Inflammatory macrophage treated with lipopolysaccharide for 4 hours (primary cell): ENCODE measurements around the gene CDC16.
"Not testable (repeated sequence)": the region's sequence is repeated elsewhere in the genome, so short reads cannot be mapped to it uniquely, and the experiment has no call there.

Experiments
- DNase-seq: peaks from one replicate; pipeline ENCODE4 v3.0.0-alpha.2; 2020

Gene CDC16

GRCh38 chr13:114228176-114228575, 6.5 kb upstream of the CDC16 start:
- no peak for DNase-seq

- DNase-seq = peak; percentile 71
Measured at GRCh38 chr13:114229506-114229905, 5.2 kb upstream of the CDC16 start.

GRCh38 chr13:114230117-114230516, 4.6 kb upstream of the CDC16 start:
- DNase-seq = peak; percentile 65

GRCh38 chr13:114230575-114230974, 4.1 kb upstream of the CDC16 start:
- no peak for DNase-seq

GRCh38 chr13:114231886-114232285, 2.8 kb upstream of the CDC16 start:
- no peak for DNase-seq

- no peak for DNase-seq
Measured at GRCh38 chr13:114234266-114234644, 442 bp upstream of the CDC16 start.

- no peak for DNase-seq
Measured at GRCh38 chr13:114235697-114236096, 1.0 kb downstream of the CDC16 start.

- no peak for DNase-seq
Measured at GRCh38 chr13:114236227-114236626, 1.5 kb downstream of the CDC16 start.

- DNase-seq = no peak
Measured at GRCh38 chr13:114237415-114238112, 2.9 kb downstream of the CDC16 start.

GRCh38 chr13:114241918-114242317, 7.2 kb downstream of the CDC16 start:
- DNase-seq = no peak

- DNase-seq = no peak
Measured at GRCh38 chr13:114243971-114244370, 9.3 kb downstream of the CDC16 start.

- no peak for DNase-seq
Measured at GRCh38 chr13:114244637-114245036, 9.9 kb downstream of the CDC16 start.

- no peak for DNase-seq
Measured at GRCh38 chr13:114248011-114248410, 13.3 kb downstream of the CDC16 start.

GRCh38 chr13:114249077-114249476, 14.4 kb downstream of the CDC16 start:
- no peak for DNase-seq

- DNase-seq = not testable (repeated sequence)
Measured at GRCh38 chr13:114251639-114252440, 17.1 kb downstream of the CDC16 start.

GRCh38 chr13:114256547-114256946, 21.9 kb downstream of the CDC16 start:
- DNase-seq = peak; percentile 25

GRCh38 chr13:114257014-114257413, 22.3 kb downstream of the CDC16 start:
- DNase-seq = no peak

- DNase-seq = no peak
Measured at GRCh38 chr13:114258589-114258988, 23.9 kb downstream of the CDC16 start.

- no peak for DNase-seq
Measured at GRCh38 chr13:114259374-114259773, 24.7 kb downstream of the CDC16 start.

- no peak for DNase-seq
Measured at GRCh38 chr13:114259974-114260373, 25.3 kb downstream of the CDC16 start.

- DNase-seq = no peak
Measured at GRCh38 chr13:114260814-114261213, 26.1 kb downstream of the CDC16 start.

GRCh38 chr13:114261328-114261965, 26.8 kb downstream of the CDC16 start:
- no peak for DNase-seq

- DNase-seq = no peak
Measured at GRCh38 chr13:114263578-114263977, 28.9 kb downstream of the CDC16 start.

GRCh38 chr13:114264313-114264712, 29.6 kb downstream of the CDC16 start:
- DNase-seq = not testable (repeated sequence)
